Tibial nerve (tissue), 3 donors: ENCODE results near the gene TCF7.

Experiments used
- CTCF ChIP-seq, 5 experiments: fragments of 200-600 bp in 3 of 5; fragments of 450-650 bp in 2 of 5; sonication (generic) in 3 of 5; IDR thresholded peaks; one replicate each; pipeline ENCODE4 v1.5.1; 2016 to 2019; ENCODE audit warnings: antibody characterized with exemption in 5 of 5, mild to moderate bottlenecking in 3 of 5, moderate library complexity in 2 of 5
- POLR2A ChIP-seq, 2 donors: fragments of 450-650 bp; IDR thresholded peaks; one replicate each; pipeline ENCODE4 v1.6.1; 2017; ENCODE audit warnings: antibody characterized with exemption in 2 of 2, mild to moderate bottlenecking in 2 of 2, moderate library complexity in 2 of 2

GRCh38 chr5:134122530-134122929, 8.0 kb downstream of the TCF7 start:
- TF ChIP-seq CTCF (IDR thresholded peaks at IDR 0.05) (no peak), POLR2A (IDR thresholded peaks at IDR 0.05) (no peak)
